Gastrocnemius medialis (tissue), 4 donors: ENCODE measurements around the gene PLIN4. TPM values are rescaled to one million over a fixed set of nuclear protein-coding genes. Genes with fewer than 3 reads are reported as not detected.
A peak's percentile ranks its signal among the peaks of the same experiment; 100 is the strongest.

ENCODE experiments used
- ATAC-seq, 2 donors: fragments of 150-250 bp; one replicate each; pipeline ENCODE4 v1.9.1; 2016
- DNase-seq, 2 donors: peaks; one replicate each; pipeline ENCODE4 v3.0.0-alpha.2; 2019
- H3K27ac ChIP-seq, 4 donors: fragments of 200-600 bp; sonication (generic); 1 replicate in 1 of 4; 2 replicates in 3 of 4; pipeline ENCODE4 v1.5.1; 2016 to 2018; ENCODE audit warnings: mild to moderate bottlenecking in 2 of 4, moderate library complexity in 1 of 4
- H3K27me3 ChIP-seq, 3 donors: fragments of 200-600 bp; sonication (generic) in 2 of 3; 1 replicate in 1 of 3; 2 replicates in 2 of 3; pipeline versions ENCODE4 v1.5.1 to v1.6.0; 2016 to 2019; ENCODE audit warnings: mild to moderate bottlenecking in 1 of 3, moderate library complexity in 1 of 3
- H3K36me3 ChIP-seq, 2 donors: fragments of 200-600 bp; sonication (generic) in 1 of 2; one replicate each; pipeline ENCODE4 v1.5.1; 2017 to 2018
- H3K4me1 ChIP-seq, 2 donors: fragments of 200-600 bp; sonication (generic) in 1 of 2; one replicate each; pipeline ENCODE4 v1.5.1; 2016 to 2017; ENCODE audit warnings: mild to moderate bottlenecking in 2 of 2
- H3K4me3 ChIP-seq, 4 donors: fragments of 200-600 bp; sonication (generic) in 3 of 4; 1 replicate in 1 of 4; 2 replicates in 3 of 4; pipeline ENCODE4 v1.5.1; 2016 to 2019; ENCODE audit warnings: mild to moderate bottlenecking in 2 of 4
- H3K9me3 ChIP-seq, 3 donors: fragments of 200-600 bp; sonication (generic) in 2 of 3; 1 replicate in 1 of 3; 2 replicates in 2 of 3; pipeline ENCODE4 v1.5.1; 2016 to 2019
- POLR2A ChIP-seq, 2 donors: fragments of 450-650 bp; IDR thresholded peaks; one replicate each; pipeline ENCODE4 v1.6.1; 2017; ENCODE audit warnings: antibody characterized with exemption in 2 of 2, mild to moderate bottlenecking in 2 of 2, moderate library complexity in 2 of 2
- in situ Hi-C, 4 donors: fragments of 200-750 bp; cut with MboI; loops; one replicate each; pipeline versions ENCODE4 v1.15.0 to v1.8.0; 2017; ENCODE audit warnings: low sequenced_read_pairs in 4 of 4
- intact Hi-C: fragments of 100-400 bp; cut with DNase I; formaldehyde crosslinking; loops from one replicate; pipeline ENCODE4 v1.15.1; 2023; ENCODE audit warnings: low total_unique reads
- total RNA-seq, 4 donors: library from RNA; depleted of rRNA; stranded (reverse); fragments of >200 nt; gene quantifications; one replicate each; pipeline versions ENCODE4 v1.1.0 to v1.2.3, GENCODE V29; 2016
- TF ChIP-seq, protein P1 (sequence below), 5 experiments: fragments of 450-650 bp in 3 of 5; fragments of 200-600 bp in 2 of 5; sonication (generic) in 2 of 5; IDR thresholded peaks in 4 of 5; conservative IDR thresholded peaks in 1 of 5; 1 replicate in 4 of 5; 2 replicates in 1 of 5; pipeline ENCODE4 v1.5.1; 2016 to 2019; ENCODE audit warnings: antibody characterized with exemption in 5 of 5, mild to moderate bottlenecking in 3 of 5, moderate library complexity in 3 of 5

The PLIN4 gene
- total RNA-seq, 4 donors from 2014 or later: 79.6 to 282 (median 152) TPM

- H3K4me3 ChIP-seq: no peak overlapping the region
- peak; percentile 64 to 67 for ATAC-seq
Measured at GRCh38 chr19:4536798-4537197, 18.5 kb upstream of the PLIN4 start.

GRCh38 chr19:4534836-4535658, 16.8 kb upstream of the PLIN4 start, which contains the start of gene PLIN5:
Gene PLIN5 (minus strand): TSS chr19:4535224. CDS start chr19:4534074, 1,150 bp downstream.
- intact Hi-C loops: loop anchor here (1.0 to 10.0 kb wide), 6 partner anchors 17 to 440 kb away; partner anchors contain the start of genes CHAF1A, FEM1A, PLIN4 and SH3GL1
- in situ Hi-C loops: no loop called here

More at GRCh38 chr19:4536798-4537197, 18.5 kb upstream of the PLIN4 start:
- in situ Hi-C loops (no loop called here), intact Hi-C loops (loop anchor here (2.0 to 10.0 kb wide), 6 partner anchors 22 to 438 kb away; partner anchors contain the start of genes CHAF1A, FEM1A, SEMA6B and SH3GL1)
- TF ChIP-seq, protein P1, sequence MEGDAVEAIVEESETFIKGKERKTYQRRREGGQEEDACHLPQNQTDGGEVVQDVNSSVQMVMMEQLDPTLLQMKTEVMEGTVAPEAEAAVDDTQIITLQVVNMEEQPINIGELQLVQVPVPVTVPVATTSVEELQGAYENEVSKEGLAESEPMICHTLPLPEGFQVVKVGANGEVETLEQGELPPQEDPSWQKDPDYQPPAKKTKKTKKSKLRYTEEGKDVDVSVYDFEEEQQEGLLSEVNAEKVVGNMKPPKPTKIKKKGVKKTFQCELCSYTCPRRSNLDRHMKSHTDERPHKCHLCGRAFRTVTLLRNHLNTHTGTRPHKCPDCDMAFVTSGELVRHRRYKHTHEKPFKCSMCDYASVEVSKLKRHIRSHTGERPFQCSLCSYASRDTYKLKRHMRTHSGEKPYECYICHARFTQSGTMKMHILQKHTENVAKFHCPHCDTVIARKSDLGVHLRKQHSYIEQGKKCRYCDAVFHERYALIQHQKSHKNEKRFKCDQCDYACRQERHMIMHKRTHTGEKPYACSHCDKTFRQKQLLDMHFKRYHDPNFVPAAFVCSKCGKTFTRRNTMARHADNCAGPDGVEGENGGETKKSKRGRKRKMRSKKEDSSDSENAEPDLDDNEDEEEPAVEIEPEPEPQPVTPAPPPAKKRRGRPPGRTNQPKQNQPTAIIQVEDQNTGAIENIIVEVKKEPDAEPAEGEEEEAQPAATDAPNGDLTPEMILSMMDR (IDR thresholded peaks at IDR 0.05 in 4 of 5, conservative IDR thresholded peaks at IDR 0.05 in 1 of 5): no peak
- TF ChIP-seq POLR2A (IDR thresholded peaks at IDR 0.05): no peak
- peak overlapping the region; percentile 89 to 98 (median 92) for H3K27ac ChIP-seq
- H3K27me3 ChIP-seq: no peaks in the 10 kb centered on the region
- H3K36me3 ChIP-seq: no peaks in the 10 kb centered on the region
- peaks cover 27 to 38% of the 10 kb centered on the region in 2 donors for H3K4me1 ChIP-seq
- H3K9me3 ChIP-seq: no peaks in the 10 kb centered on the region
- DNase-seq: peak; percentile 73 to 83

GRCh38 chr19:4533835-4534424, 15.6 kb upstream of the PLIN4 start:
- H3K4me3 ChIP-seq: peak overlapping the region in 3 of 4 donors; percentile 58 to 59 (median 58)
- no peaks in the 10 kb centered on the region for H3K9me3 ChIP-seq
- H3K4me1 ChIP-seq: peaks cover 37 to 38% of the 10 kb centered on the region in 2 donors
- H3K27ac ChIP-seq: peak overlapping the region; percentile 89 to 98 (median 92)
- in situ Hi-C loops (no loop called here), intact Hi-C loops (loop anchor here (10.0 kb wide), 2 partner anchors 261 to 441 kb away; partner anchors contain the start of gene FEM1A)
- DNase-seq (peak in 1 of 2 donors; percentile 54), ATAC-seq (no peak)
- no peaks in the 10 kb centered on the region for H3K36me3 ChIP-seq
- no peak for TF ChIP-seq POLR2A (IDR thresholded peaks at IDR 0.05)
- TF ChIP-seq, protein P1 (IDR thresholded peaks at IDR 0.05 in 4 of 5, conservative IDR thresholded peaks at IDR 0.05 in 1 of 5): no peak
- no peaks in the 10 kb centered on the region for H3K27me3 ChIP-seq

More at GRCh38 chr19:4534836-4535658, 16.8 kb upstream of the PLIN4 start, which contains the start of gene PLIN5:
- H3K27ac ChIP-seq: peak within 1 kb of the TSS; percentile 89 to 98 (median 92)
- no peaks in the 10 kb centered on the region for H3K36me3 ChIP-seq
- TF ChIP-seq POLR2A (IDR thresholded peaks at IDR 0.05): peak; percentile 97 to 98
- TF ChIP-seq, protein P1 (IDR thresholded peaks at IDR 0.05 in 4 of 5, conservative IDR thresholded peaks at IDR 0.05 in 1 of 5): peak in 4 of 5 experiments; percentile 9 to 30 (median 16)
- DNase-seq (peak; percentile 90 to 92), ATAC-seq (peak; percentile 54 to 56)
- no peaks in the 10 kb centered on the region for H3K27me3 ChIP-seq
- no peaks in the 10 kb centered on the region for H3K9me3 ChIP-seq
- peaks cover 37 to 38% of the 10 kb centered on the region in 2 donors for H3K4me1 ChIP-seq
- H3K4me3 ChIP-seq: peak within 1 kb of the TSS; percentile 58 to 61 (median 58)

- TF ChIP-seq, protein P1 (IDR thresholded peaks at IDR 0.05 in 4 of 5, conservative IDR thresholded peaks at IDR 0.05 in 1 of 5): no peak
- TF ChIP-seq POLR2A (IDR thresholded peaks at IDR 0.05): no peak
- no peaks in the 10 kb centered on the region for H3K36me3 ChIP-seq
- peak overlapping the region; percentile 89 to 98 (median 92) for H3K27ac ChIP-seq
- H3K4me1 ChIP-seq: peaks cover 37 to 38% of the 10 kb centered on the region in 2 donors
- no peaks in the 10 kb centered on the region for H3K27me3 ChIP-seq
- DNase-seq: peak in 1 of 2 donors; percentile 14
- H3K9me3 ChIP-seq: no peaks in the 10 kb centered on the region
- H3K4me3 ChIP-seq: no peak overlapping the region
- intact Hi-C loops (loop anchor here (10.0 kb wide), 2 partner anchors 261 to 441 kb away; partner anchors contain the start of gene FEM1A), in situ Hi-C loops (no loop called here)
- ATAC-seq: no peak
Measured at GRCh38 chr19:4533334-4533733, 15.0 kb upstream of the PLIN4 start.
